Lung (tissue), 12 donors: ENCODE data around the gene OR5B21. TPM values are rescaled to one million over a fixed set of nuclear protein-coding genes. Genes with fewer than 3 reads are reported as not detected.

Source experiments
- ATAC-seq: fragments of 200-7000 bp; cut with Tn5 transposase; one replicate; pipeline ENCODE4 v1.9.1; 2020; ENCODE audit warnings: moderate number of reproducible peaks; ENCODE audit not compliant: insufficient read depth, low FRiP score
- DNase-seq, 3 donors: peaks; one replicate each; pipeline ENCODE4 v3.0.0-alpha.2; 2013 to 2017
- H3K27ac ChIP-seq, 2 donors: one replicate each; pipeline ENCODE4 v1.5.1; 2013; ENCODE audit warnings: mild to moderate bottlenecking in 2 of 2, moderate library complexity in 2 of 2, control low read depth in 1 of 2, inconsistent platforms in 1 of 2, low read depth in 1 of 2, low read length in 1 of 2
- H3K27me3 ChIP-seq, 3 donors: one replicate each; pipeline ENCODE4 v1.5.1; 2013; ENCODE audit warnings: low read length in 2 of 3; ENCODE audit not compliant: control insufficient read depth in 3 of 3, insufficient read depth in 3 of 3
- H3K36me3 ChIP-seq, 4 donors: one replicate each; pipeline ENCODE4 v1.5.1; 2013; ENCODE audit warnings: low read length in 4 of 4, mild to moderate bottlenecking in 1 of 4, moderate library complexity in 1 of 4; ENCODE audit not compliant: control insufficient read depth in 4 of 4, insufficient read depth in 4 of 4
- H3K4me1 ChIP-seq, 5 donors: one replicate each; pipeline ENCODE4 v1.5.1; 2013; ENCODE audit warnings: low read length in 5 of 5, mild to moderate bottlenecking in 2 of 5, moderate library complexity in 1 of 5; ENCODE audit not compliant: control insufficient read depth in 5 of 5, insufficient read depth in 5 of 5
- H3K4me3 ChIP-seq: one replicate; pipeline ENCODE4 v1.5.1; 2013; ENCODE audit warnings: mild to moderate bottlenecking, control low read depth, moderate library complexity
- H3K9ac ChIP-seq, 2 donors: one replicate each; pipeline ENCODE4 v1.5.1; 2013; ENCODE audit warnings: low read length in 2 of 2, control low read depth in 1 of 2; ENCODE audit not compliant: insufficient read depth in 1 of 2
- H3K9me3 ChIP-seq, 4 donors: one replicate each; pipeline ENCODE4 v1.5.1; 2013; ENCODE audit warnings: low read length in 3 of 4, mild to moderate bottlenecking in 1 of 4, moderate library complexity in 1 of 4; ENCODE audit not compliant: control insufficient read depth in 4 of 4, insufficient read depth in 3 of 4
- CTCF ChIP-seq: IDR thresholded peaks from 2 replicates; pipeline ENCODE4 v1.5.1; 2012; ENCODE audit warnings: mild to moderate bottlenecking; ENCODE audit errors: control extremely low read depth, extremely low read depth
- WGBS, 2 donors: extraction: QIAGEN DNeasy Blood & Tissue Kit; methylation state at CpG; one replicate each; pipeline ENCODE4 v1.1.7; 2013; 5-methylcytosine and 5-hydroxymethylcytosine counted together
- polyA plus RNA-seq, 2 donors: library from polyadenylated mRNA; stranded (reverse); fragments of 200-250 nt; gene quantifications; one replicate each; pipeline ENCODE4 v1.2.1, GENCODE V29; 2013
- total RNA-seq, 2 donors: library from RNA; depleted of rRNA in 1 of 2; stranded (reverse); fragments of >200 nt in 1 of 2; gene quantifications; one replicate each; pipeline ENCODE4 v1.2.1, GENCODE V29; 2014 to 2021
- donor health status: control.
- donor health status: control.
- donor health status: Bipolar disorder and iron deficiency.
- donor health status: healthy.
- donor health status: DM: yes; HTN: yes; CAD: no.

OR5B21 gene
- total and polyA plus RNA-seq, 4 donors: 0.31 TPM; not detected in 3

GRCh38 chr11:58485961-58486360 is 21.9 kb downstream of the OR5B21 start:
- no peak overlapping the region for H3K27ac ChIP-seq
- H3K36me3 ChIP-seq: no peaks in the 10 kb centered on the region
- H3K4me1 ChIP-seq: no peaks in the 10 kb centered on the region
- H3K27me3 ChIP-seq: no peaks in the 10 kb centered on the region
- no peak overlapping the region for H3K9ac ChIP-seq
- TF ChIP-seq CTCF: no peak
- ATAC-seq (no peak), DNase-seq (no peak)
- no peak overlapping the region for H3K4me3 ChIP-seq
- no peaks in the 10 kb centered on the region for H3K9me3 ChIP-seq
- 90 to 91% methylated on average over 1 of the region's 1 CpG for WGBS, 2 donors

- H3K27me3 ChIP-seq: no peaks in the 10 kb centered on the region
- peaks cover 0 to 10% (median 1%) of the 10 kb centered on the region in 4 donors for H3K9me3 ChIP-seq
- H3K4me1 ChIP-seq: no peaks in the 10 kb centered on the region
- DNase-seq (no peak), ATAC-seq (no peak)
- no peak for TF ChIP-seq CTCF
- no peaks in the 10 kb centered on the region for H3K36me3 ChIP-seq
- H3K27ac ChIP-seq: no peak overlapping the region
- H3K9ac ChIP-seq: no peak overlapping the region
- no peak overlapping the region for H3K4me3 ChIP-seq
Measured at GRCh38 chr11:58471892-58472291, 36.0 kb downstream of the OR5B21 start.

DNA sequence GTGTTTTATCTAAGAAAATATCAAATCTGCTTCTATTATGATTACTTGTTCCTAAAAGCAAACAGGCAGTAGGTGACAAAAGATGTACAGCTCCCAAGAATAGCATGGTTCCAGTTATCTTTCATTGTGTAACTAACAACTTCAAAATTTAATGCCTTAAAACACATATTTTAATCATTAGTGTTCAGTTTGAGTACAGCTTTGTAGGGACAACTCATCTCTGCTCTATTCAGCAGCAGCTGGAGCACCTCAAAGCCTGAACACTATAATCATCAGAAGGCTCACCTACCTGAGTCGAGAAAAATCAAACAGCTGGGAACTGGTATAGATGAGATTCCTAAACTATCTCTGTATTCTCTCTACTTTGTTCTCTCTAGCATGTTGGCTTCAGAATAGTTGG is 41.6 kb downstream of the OR5B21 start:
- no peak for DNase-seq
- H3K9ac ChIP-seq: no peak overlapping the region
- H3K9me3 ChIP-seq: peaks cover 0 to 6% (median 4%) of the 10 kb centered on the region in 4 donors
- no peaks in the 10 kb centered on the region for H3K4me1 ChIP-seq
- H3K27me3 ChIP-seq: no peaks in the 10 kb centered on the region
- TF ChIP-seq CTCF: no peak
- no peak overlapping the region for H3K27ac ChIP-seq
- WGBS, 2 donors: 86 to 100% methylated on average over 1 of the region's 1 CpG
- ATAC-seq: no peak
- no peaks in the 10 kb centered on the region for H3K36me3 ChIP-seq
- H3K4me3 ChIP-seq: no peak overlapping the region

DNA sequence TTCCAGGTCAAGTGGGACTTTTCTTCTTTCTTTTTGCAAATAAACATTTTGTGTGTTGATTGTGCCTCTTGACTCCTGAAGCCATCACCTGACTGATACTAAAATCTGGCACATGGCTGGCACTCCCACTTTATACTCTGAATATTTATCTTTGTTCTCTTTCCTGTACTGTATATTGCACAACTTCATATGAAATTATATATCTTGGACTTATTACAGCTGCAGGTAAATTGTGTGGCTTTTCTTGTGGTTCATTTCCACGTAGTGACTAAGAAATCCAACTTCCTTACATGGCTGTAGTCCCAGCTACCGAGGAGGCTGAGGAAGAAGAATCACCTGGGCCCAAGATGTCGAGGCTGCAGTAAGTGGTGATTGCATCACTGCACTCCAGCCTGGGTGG is 42.2 kb downstream of the OR5B21 start:
- DNase-seq (no peak), ATAC-seq (no peak)
- Histone ChIP-seq H3K9ac (no peak overlapping the region), H3K36me3 (no peaks in the 10 kb centered on the region), H3K4me3 (no peak overlapping the region), H3K27me3 (no peaks in the 10 kb centered on the region), H3K9me3 (peaks cover 0 to 3% (median 3%) of the 10 kb centered on the region in 4 donors), H3K27ac (no peak overlapping the region), H3K4me1 (no peaks in the 10 kb centered on the region)
- 47 to 57% methylated on average over 3 of the region's 3 CpGs for WGBS, 2 donors
- no peak for TF ChIP-seq CTCF
